Activated CD4-positive, alpha-beta T cell treated with anti-CD3 and anti-CD28 coated beads for 1 hour (primary cell): ENCODE results near the gene MGAT3.
A peak's percentile ranks its signal among the peaks of the same experiment; 100 is the strongest.

Source experiments
- DNase-seq: peaks from one replicate; pipeline ENCODE4 v3.0.0-alpha.2; 2020

MGAT3 gene

DNA sequence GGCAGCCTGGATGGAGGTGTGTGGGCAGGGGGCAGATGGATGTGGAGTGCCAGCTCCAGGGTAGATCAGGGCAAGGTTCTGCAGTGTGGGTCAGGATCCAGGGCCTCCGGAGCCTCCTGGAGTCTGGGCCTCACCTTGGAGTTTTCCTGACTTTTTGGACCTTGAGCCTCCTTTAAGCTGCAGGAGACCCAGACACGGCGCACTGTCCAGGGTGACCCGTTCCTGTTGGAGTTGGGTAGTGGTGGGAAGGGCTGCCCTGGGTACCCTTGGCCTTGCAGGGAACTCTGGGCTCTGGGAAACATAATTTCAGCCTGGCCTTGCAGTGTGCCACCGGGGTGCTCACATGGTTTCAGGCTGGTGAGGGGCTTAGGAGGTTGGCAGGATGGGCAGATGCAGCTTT, 17.0 kb downstream of the MGAT3 start:
- DNase-seq = no peak

DNA sequence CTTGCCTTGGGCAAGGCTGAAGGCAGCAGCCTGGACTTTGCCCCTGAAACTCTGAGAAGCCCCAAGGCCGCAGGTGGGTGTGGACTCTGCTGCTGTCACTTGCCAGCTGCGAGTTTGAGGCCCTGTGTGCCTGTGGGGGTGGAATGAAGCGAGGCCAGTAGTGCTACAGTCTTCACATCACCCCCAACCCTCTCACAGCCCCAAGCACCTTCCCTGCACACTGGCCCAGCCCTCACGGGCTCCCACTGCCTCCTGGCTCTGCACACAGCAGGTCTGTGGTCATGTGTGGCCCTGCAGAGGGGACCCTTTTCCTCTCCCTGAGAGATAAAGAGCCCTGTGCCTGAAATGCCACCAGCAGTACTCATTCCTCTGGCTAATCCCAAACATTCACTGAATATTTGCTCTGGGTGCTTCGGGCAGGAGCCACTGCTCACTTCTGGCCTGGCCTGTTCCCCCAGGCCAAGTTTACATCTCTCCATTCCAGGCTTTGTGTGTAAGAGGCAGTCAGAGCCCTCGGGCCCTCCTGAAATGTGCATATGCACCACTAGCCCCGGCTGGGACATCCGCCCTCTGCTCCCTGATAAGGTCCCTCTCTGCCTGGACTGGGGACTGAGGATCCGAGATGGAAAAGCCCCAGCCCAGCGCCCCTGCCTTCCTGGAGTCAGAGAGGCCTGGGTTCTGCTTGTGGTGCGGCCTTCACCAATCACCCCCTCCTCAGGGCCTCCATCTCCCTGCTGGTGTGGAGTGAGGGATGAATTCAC, 17.7 kb downstream of the MGAT3 start:
- no peak for DNase-seq

DNA sequence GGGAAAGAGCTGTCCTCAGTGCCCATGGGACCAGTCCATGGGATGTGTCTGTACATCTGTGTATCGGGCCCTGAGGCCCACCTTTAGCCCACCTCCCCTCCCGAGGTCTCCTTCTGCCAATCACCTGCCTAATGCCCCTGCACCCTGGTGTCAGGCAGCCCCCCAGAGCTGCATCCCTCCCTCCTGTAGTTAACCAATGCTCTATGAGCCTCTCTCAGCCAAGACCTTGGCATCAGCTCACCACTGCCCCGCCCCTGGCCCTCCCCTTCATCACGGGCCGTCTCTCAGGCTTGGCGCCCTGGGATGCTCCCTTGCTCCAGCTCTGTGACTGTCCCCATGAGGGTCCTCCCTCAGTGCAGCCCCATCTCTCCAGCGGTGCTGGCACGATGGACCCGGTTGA, 18.5 kb downstream of the MGAT3 start:
- no peak for DNase-seq

DNA sequence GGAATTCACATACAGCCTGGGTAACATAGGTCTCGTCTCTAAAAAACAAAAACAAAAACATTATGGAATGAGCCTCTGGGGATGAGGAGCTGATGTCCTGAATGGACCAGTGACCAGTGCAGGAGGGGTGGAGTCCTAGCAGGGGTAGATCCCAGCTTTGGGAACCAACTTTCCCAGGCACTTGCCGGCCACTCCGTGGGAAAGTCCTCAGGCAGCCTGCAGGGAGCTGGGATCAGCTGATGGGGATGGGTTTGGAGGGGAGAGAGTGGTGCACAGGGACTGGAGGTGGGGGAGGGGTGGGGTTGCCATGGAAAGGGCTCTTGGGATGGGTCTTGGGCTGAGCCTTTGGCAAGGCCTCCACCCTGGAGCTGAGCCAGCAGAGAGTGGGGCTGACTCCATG, 19.1 kb downstream of the MGAT3 start:
- no peak for DNase-seq

DNA sequence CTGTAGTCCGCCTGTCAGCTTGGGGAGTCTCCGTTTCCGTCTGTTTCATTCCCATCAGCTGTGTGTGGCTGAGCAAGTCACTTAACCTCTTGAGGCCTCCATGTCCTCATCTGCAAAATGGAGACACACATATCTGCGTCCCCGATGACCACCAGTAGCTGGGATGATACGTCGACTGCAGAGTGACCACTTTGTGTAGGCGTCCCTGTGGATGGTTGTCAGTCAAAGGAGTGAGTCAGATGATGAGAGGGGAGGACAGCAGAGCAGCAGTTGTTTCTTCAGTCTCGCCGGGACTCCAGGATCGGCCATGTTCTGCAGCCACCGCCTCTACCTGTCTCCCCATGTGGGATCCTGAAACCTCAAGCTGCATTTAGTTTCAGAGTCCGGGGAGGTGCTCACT, 19.9 kb downstream of the MGAT3 start:
- DNase-seq = no peak

DNA sequence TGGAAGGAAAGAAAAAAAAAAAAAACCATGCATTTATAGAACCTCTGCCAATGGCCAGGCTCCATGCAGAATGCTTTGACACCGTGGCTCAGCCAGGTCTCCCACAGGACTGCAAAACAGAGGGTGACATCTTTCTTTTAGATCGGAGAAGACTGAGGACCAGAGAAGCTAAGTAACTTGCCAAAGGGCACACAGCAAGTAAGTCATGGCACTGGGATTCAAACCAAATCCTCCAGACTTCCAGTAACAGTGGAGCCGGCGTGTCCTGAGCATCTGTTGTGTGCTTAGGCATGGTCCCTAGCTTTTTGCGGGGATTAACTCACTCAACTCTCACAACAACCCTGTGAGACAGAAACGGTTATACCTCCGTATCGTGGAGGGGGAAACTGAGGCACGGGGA, 20.7 kb downstream of the MGAT3 start:
- DNase-seq = no peak

DNA sequence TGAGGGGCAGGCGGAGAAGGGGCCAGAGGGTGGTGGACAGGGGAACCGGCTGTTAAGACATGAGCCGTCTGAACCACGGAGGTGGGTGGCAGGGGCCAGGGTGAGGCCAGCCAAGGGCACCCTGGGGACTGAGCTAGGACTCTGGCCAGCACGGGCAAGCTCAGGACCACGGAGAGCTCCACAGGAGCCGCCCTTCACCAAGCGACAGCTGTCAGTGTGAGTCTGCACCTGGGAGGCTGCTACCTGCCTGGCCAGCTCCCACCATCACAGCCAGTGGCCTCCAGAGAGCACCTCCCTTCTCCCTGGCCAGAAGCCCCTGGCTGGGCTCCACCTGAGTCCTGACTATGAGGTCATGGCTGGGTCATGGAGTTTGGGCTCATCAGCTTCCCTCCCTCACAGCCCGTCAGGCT, 21.6 kb downstream of the MGAT3 start:
- DNase-seq = no peak

DNA sequence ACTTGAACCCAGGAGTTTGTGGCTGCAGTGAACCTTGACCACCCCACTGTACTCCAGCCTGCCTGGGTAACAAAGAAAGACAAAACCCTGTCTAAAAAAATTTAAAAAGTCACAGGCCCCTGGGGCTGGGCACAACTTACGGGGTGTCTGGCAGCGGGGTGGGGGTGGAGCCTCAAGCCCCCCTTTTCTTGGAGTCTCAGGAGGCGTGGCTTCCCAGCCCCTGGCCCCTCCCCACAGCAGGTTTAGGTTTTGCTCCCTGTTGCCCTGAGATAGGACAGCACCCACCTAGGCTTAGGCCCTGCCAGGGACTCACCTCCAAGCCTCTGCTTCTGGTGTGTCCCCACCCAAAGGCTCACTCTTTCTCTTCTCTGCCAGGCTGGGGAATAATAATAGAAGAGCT, 22.4 kb downstream of the MGAT3 start:
- no peak for DNase-seq

DNA sequence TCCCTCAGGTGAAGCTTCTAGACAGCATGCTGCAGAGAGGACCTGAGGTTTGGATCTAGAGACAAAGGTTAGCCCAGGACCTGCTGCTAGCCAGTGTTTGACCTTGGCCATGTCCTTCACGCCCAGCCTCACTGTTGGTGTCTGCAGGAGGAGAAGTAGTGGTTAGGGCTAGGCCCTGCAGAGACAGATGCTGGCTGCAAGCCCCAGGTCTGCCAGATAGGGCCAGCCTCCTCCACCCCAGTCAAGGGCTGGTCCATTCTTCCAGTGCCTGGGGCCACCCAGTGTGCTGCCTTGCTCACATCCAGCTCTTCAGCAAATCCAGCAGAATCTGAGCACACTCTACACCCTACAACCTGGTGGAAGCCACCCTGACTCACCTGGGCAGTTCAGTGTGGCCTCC, 23.7 kb downstream of the MGAT3 start:
- DNase-seq = no peak

DNA sequence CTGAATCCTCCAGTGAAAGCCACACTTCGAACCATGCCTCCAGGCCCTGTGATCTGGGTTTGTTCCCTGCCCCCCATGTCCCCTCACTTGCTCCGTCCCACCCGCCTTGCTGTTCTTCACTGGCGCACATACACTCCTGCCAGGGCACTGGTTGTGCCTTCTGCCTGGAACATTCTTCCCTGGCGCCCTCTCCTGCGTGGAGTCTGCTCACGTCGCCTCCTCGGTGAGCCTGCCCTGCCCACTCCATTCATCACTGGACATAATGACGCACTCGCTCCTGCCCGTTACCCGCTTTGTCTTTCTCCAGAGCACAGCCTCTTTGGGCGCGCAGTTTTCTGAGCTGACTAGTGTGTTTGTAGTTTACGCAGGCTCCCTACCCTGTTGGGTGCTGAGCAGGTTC, 24.2 kb downstream of the MGAT3 start:
- no peak for DNase-seq

DNA sequence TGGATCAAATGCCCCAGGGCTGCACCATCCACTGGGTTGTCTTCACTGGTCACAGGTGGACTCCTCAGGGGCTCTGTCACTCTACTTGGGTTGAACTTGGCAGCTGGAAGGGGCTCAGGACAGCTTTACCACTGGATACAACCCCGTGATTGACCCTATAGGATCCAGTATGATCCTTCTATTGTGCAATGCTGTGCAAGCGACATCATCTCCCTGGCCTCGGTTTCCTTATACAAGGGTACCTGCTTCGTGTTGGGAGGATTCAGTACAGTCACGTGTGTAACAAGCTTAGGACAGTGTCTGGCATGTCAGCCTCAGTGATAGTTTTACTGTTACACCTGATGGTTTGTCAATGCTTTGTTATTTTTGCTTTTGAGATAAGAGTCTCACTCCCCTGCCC, 24.8 kb downstream of the MGAT3 start:
- DNase-seq = no peak

DNA sequence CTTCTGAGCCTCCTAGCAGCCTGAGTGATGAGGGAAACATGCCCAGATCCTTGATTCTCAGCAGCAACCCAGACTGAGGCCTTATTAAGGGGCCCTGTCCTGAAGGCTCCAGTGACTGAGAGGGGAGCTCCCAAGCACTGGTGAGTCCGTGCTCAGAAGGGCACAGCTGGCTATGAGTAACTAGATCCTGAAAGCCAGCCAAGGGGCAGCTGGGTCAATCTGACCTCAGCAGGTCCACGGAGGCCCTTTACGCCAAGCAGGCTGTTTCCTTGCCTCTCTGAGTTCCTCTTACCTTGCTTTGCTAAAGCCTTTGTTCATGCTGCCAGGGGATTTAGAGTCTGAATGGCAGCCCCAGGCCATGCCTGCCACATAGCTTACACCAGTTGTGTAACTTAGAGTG, 26.0 kb downstream of the MGAT3 start:
- no peak for DNase-seq

DNA sequence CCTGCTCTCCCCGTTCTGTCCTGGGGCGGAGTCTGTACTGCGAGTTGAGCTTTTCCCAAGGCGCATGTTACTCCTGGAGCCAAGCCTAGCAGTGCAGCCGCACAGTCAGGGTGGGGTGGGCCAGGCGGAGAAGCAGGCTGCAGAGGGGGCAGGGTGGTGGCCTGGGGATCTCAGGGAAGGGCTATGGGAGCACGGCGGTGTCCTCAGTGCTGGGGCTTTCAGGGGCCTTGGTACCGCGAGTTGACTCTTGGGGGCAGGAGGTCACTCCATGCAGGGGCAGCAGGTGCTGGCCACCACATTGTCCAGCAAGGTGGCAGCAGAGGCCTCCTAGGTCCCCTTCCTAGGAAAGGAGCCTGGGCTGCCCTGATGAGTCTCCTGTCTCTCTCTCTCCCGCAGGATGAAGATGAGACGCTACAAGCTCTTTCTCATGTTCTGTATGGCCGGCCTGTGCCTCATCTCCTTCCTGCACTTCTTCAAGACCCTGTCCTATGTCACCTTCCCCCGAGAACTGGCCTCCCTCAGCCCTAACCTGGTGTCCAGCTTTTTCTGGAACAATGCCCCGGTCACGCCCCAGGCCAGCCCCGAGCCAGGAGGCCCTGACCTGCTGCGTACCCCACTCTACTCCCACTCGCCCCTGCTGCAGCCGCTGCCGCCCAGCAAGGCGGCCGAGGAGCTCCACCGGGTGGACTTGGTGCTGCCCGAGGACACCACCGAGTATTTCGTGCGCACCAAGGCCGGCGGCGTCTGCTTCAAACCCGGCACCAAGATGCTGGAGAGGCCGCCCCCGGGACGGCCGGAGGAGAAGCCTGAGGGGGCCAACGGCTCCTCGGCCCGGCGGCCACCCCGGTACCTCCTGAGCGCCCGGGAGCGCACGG, 30.4 kb downstream of the MGAT3 start:
- no peak for DNase-seq

DNA sequence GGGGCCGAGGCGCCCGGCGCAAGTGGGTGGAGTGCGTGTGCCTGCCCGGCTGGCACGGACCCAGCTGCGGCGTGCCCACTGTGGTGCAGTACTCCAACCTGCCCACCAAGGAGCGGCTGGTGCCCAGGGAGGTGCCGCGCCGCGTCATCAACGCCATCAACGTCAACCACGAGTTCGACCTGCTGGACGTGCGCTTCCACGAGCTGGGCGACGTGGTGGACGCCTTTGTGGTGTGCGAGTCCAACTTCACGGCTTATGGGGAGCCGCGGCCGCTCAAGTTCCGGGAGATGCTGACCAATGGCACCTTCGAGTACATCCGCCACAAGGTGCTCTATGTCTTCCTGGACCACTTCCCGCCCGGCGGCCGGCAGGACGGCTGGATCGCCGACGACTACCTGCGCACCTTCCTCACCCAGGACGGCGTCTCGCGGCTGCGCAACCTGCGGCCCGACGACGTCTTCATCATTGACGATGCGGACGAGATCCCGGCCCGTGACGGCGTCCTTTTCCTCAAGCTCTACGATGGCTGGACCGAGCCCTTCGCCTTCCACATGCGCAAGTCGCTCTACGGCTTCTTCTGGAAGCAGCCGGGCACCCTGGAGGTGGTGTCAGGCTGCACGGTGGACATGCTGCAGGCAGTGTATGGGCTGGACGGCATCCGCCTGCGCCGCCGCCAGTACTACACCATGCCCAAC, 31.2 kb downstream of the MGAT3 start:
- DNase-seq = no peak

DNA sequence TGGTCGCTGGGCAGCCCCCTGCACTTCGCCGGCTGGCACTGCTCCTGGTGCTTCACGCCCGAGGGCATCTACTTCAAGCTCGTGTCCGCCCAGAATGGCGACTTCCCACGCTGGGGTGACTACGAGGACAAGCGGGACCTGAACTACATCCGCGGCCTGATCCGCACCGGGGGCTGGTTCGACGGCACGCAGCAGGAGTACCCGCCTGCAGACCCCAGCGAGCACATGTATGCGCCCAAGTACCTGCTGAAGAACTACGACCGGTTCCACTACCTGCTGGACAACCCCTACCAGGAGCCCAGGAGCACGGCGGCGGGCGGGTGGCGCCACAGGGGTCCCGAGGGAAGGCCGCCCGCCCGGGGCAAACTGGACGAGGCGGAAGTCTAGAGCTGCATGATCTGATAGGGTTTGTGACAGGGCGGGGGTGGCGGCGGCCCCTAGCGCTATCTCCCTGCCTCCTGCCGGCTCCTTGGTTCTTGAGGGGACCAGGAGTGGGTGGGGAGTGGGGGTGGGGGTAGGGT, 31.8 kb downstream of the MGAT3 start:
- no peak for DNase-seq

DNA sequence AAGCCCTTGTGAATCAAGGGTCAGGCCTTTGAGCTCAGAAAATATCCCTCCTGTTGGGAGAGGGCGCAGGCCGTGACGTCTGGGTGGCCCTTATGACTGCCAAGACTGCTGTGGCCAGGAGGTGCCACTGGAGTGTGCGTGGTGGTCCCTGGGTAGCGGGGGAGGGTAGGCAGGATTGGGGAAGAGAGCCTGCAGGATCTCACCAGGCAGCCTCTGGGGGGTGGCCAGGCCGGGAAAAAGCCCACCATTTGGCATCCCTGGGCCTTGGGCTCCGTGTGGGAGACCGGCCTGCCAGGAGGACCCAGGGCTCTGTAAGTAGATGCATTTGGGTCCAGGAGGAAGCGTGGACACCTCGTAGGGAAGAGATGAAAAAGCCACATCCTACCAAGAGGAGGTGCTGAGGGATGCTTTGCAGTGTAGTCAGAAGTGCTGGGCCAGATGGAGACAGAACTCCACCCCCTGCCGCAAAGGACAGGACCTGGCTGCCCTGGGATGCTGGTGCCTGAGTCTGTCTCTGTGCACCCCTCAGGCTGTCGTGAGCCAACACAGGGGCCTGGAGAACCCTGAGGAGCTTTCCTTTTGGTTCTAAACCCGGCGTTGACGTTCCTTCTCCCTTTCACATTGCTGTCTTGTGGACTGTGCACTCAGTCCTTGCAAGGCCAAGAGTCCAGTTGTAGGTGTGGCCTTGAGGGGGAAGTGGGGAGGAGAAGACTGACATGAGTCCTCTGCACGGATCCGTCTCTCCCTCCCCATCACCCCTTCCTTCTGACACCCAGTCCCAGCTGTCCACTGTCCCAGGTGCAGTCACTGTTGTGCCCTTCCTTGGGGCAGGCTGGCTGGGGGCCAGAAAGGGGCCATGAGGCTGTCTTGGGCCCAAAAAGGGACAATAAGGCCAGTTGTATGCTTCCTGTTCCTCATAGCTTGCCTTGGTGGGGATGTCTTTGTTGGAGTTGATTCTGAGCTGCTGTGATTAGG, 32.6 kb downstream of the MGAT3 start:
- no peak for DNase-seq

DNA sequence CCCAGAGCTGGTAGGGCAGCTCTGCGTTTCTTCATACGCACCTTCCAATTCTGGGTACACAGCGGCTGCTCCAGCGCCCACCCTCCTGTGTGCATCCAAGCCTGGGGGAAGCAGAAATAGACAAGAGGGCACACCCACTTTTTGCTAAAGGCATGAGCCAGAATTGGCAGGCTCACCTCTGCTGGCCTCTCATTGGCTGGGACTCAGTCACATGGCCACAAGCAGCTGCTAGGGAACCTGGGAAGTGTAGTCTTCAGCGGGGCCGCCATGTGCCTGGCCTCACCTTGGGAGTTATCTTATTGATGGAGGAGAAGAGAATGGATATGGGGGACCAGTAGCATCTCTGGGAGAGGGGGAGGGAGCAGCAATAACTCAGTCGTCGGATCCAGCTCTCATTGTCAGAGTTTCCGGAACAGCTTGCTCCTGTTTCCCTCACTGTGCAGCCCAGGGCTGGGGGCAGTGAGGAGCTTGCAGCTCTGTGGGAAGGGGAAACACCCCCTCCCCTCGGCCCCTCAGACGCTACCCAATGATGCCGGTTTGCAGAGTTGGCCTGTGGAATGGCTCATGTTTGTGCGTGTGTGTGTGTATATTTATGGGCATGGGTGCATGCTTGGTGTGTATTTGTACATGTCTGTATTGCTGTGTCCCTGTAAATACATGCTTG, 33.5 kb downstream of the MGAT3 start:
- peak; percentile 70 for DNase-seq

DNA sequence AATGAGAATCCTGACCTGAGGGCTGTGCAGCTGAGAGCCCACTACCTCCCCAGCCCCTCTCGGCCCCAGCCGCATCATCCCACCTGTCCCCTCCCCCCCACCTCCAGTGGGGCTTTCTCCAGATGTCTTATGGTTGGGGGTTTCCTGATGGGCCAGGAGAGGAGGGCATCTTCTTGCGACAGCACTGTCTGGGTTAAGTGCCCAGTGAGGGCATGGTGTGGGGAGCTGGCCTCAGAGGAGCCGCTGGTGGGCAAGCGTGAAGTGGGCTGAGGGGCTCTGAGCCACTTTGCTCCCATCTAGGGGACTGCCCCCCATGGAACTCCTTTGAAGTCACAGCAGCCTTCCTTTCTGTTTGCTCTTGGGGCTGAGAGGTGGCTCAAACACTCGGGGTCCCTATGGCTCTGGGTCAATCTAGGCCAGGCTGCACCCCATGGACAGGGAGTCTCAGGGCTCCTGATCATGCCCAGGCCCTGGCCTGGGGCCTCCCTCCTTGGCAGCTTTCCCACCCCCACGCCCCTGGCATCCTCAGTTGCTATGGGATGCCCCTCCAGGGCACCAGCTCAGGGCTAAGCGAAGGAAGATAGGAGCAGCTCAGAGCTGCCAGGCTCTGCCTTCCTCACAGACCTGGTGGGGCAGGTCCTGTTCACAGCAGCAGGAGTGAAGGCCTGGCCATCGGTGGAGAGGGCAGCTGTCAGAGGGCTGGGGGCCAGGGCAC, 34.3 kb downstream of the MGAT3 start:
- DNase-seq = no peak

DNA sequence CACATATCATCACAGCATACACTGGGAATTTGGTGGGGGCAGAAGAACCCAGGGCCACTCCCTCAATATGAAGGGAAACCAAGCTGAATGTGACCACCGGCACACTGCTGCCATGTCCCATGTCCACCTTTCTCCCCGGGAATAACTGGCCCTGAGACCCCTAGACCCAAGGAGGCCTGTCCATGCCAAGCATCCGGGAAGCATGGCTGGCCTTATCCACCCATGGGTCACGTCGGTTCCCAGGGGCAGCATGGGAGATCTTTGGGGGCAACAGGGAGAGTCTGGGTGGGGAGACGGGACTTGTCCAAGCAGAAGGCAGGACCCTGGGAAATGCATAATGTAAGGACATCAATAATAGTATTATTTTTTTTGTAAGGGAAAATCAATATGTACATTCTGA, 34.9 kb downstream of the MGAT3 start:
- no peak for DNase-seq

DNA sequence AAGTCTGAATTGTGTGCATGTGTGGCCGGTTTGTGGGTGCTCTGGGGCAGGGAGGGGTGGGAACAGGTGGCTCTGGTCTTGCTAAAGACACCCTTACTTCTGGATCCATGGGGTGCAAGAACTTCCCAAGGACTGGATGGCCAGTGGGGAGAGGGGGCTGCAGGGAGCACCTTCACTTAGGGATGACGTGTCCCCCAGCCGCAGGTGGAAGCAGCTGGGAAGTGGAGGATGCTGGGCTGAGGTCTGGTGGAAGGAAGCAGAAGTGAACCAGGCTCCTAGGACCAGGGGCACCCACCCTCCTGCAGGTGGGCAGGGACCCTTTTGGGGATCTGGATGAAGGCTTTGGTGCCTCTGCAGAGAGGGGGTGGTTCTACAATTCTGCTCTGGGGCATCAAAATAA, 35.4 kb downstream of the MGAT3 start:
- DNase-seq = no peak

DNA sequence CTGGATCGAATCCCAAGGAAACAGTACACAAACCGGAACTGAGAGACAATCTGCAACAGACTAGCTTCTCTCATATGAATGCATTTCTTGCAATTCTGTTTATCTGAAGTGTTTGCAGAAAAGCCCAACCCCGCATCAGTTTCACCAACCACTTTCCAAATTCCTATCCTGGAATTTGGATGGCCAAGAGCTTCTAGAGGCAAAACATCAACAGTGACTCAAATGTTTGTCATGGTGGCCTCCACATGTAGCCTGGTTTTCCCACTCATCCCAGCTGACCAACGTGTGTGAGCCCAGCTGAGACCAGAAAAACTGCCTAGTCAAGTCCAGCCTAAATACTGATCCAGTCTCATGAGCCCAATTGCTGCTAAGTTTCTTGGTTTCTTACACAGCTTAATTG, 36.9 kb downstream of the MGAT3 start:
- DNase-seq = no peak
